ENCODE measurements around the gene NLGN4X.
A peak's percentile ranks its signal among the peaks of the same experiment; 100 is the strongest.

Gene NLGN4X

GRCh38 chrX:6149060-6149872 is 79.4 kb downstream of the NLGN4X start:
- DNase-seq: peak; percentile 8 to 23

- DNase-seq: no peak
These were observed 94.4 kb downstream of the NLGN4X start for GRCh38 chrX:6134255-6134654.

DNA sequence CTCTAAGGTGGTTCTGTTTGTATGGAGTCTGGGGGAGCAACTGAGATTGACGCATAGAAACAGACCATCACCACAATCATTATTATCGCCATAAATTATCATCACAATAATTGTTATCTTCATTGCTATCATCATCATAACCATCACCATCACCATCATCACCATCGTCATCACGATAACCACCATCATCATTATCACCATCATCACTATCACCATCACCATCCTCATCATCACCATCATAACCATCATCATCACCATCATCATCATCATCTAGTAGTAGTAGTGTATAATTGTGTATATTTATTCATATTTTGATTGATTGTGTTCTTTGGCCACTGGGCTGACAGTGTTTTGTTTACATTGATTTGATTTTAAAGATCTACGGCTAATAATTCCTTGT is 95.7 kb downstream of the NLGN4X start:
- no peak for DNase-seq

DNA sequence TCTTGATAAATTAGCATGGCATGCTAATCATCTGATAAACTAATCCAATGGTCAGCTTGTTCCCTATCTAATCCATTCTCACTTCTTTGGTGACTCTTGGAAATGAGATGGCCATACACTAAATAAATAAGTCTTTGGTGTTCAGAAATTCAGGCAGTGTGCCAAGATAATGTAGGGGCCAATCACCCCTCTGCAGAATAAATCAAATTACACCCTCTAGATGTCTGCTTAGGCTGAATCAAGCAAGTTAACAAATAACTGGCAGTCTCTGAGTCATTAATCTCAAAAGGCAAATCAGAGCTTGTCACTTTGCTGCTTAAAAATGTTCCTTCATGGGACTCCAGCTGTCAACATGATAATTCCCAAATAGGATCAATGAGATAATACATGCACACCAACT is 97.4 kb downstream of the NLGN4X start:
- no peak for DNase-seq

DNA sequence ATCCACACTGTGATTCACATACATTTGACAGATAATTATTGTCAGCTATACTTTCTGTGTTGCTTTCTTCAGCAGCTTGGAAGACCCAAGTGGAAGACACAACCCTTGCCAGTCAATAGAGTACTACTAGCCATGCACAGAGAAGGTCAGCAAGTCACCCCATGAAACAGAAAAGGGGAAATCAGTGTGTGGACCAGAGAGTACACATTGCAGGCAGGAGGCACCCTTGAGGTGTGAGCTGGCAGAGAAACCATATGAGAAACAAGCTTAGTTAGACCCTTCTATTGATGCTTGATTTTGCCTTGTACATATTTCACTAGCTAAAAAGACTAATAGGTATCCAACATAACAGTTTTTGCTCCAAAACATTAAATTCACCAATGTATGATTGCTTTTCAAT is 99.5 kb downstream of the NLGN4X start:
- DNase-seq: no peak

DNA sequence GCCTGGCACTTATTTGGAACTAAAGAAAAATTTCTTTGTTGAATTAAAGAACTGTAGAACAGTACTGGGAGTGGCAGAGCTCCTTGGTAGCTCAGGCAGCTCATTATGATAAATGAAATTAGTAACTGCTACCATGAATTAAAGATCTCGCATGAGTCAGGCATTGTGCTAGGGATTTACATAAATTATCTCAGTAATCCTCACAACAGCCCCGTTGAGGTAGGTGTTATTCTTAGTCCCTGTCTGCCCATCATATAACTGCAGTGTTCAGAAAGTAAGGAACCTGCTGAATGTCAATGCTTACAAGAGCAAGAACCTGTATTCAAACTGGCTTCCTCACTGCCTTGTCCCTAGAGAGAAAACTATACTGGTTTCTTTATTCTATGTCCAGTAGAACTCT is 108.3 kb downstream of the NLGN4X start:
- DNase-seq: no peak

DNA sequence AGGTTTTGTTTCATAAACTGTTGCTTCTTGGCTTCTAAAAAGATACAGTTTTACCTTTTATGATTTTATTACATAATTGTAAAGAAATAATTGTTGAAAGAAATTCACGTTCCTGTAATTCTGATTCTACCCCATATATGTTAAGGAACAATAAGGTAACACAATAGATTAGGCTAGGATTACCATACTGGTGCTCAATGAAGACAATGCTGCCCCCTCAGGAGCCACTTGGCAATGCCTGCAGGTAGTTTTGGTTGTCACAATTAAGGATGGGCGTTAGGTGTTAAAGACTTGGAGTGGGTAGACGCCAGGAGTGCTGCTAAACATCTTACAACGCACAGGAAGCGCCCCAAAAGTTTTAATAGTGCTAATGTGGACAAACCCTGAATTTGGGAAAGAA is 133.2 kb downstream of the NLGN4X start:
- no peak for DNase-seq

GRCh38 chrX:6074532-6074931 is 154.1 kb downstream of the NLGN4X start:
- no peak for DNase-seq

GRCh38 chrX:6071731-6072130 is 156.9 kb downstream of the NLGN4X start:
- no peak for DNase-seq

- no peak for DNase-seq
These were observed 161.1 kb downstream of the NLGN4X start for GRCh38 chrX:6067600-6067999.

DNA sequence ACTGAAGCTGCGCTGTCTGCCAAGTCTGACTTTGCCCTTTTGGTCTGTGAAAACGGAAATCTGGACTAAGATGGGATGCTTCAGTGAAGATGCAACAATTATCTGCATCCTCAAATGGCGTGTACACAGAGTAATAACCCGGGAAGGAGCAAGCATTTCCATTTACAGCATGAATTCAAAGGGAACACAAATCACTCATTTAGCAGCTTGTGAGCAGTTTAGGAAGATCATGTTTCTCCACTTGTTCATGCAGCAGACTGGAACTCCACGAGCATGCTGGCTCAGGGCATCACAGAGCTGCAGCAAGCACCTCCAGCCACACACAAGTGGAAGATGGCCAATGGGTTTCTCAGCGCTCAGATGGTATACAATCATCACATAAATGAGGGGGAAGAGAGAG is 175.5 kb downstream of the NLGN4X start:
- peak; percentile 38 to 76 for DNase-seq

DNA sequence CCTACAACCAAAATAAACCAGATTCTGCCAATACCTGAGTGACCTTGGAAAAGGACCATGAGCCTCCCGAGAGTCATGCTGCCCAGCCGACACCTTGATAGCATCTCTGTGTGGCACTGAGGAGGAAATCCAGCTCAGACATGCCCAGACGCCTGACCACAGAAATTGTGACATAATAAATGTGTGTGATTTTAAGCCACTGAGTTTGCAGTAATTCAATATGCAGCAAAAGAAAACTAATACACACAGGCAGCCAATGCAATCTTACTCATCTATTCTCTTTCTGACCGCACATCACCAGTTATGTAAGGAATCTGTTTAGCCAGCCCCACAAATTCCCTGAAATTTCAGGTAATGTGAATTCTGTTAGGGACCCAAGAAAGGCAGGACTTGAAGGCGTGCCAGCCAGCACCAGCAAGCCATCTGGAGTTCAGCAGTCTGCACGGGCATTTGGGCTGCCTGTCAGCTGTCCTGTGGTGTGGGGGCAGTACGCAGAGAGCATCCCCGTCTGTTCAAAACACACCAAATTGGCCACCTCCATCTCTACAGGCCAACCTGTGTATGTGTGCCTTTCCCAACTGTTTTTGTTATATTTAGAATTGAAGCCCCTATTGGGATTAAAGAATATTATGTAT is 176.4 kb downstream of the NLGN4X start:
- DNase-seq: no peak

GRCh38 chrX:6049132-6049531 is 179.5 kb downstream of the NLGN4X start:
- DNase-seq: no peak

DNA sequence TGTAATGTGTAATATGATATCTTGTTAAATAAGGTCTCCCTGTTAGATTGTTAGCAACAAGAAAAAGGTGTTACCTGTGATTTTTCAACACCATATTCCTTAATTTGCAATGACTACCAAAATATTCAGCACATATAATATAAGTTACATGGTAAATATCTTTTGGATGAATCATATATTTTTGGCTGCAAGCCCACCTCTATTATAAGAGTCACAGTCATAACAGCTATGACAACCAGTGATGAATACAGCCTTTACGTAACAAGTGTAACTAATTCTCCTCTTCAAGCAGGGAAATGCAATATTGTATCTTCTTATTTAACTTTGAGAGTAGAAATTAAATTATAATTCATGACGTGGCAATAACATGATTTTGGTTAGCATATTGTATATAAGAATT is 187.0 kb downstream of the NLGN4X start:
- DNase-seq: no peak

DNA sequence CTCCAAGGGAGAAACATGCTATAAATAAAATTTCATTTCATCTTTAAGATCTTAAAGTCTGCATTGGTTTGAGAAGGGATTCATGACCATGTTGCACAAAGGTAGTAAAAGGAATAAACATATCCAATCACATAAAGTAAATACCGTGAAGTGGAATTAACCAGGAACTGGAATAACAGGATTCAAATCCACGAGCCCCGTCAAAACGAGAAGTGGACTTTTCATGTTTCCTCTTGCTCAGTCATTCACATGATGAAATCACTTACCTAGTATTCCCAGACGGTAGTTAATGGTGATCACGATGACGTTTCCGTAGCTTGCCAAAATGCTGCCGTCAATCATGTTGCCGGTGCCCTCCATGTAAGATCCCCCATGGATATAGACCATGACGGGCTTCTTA is 199.7 kb downstream of the NLGN4X start:
- no peak for DNase-seq

DNA sequence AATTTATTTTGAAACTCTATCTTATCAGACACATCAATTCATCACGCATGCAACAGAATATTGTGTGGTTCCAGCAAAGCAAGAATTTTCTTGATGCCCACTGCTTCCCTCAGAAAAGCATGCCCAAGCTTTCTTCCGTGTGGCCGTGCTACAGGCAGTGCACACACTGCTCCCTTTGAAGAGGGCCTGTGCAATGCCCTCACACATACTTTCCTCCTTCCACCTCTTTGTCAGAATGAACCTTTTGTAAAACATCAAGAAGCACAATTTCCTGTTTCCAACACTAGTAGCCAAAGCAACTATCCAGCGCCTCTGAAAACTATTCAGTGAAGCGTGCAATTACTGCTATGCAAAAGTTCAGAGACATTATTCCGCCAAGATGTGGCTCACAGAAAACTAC is 201.7 kb downstream of the NLGN4X start:
- no peak for DNase-seq

- DNase-seq: no peak
These were observed 202.2 kb downstream of the NLGN4X start for GRCh38 chrX:6026429-6026828.

GRCh38 chrX:6024204-6024603 is 204.5 kb downstream of the NLGN4X start:
- DNase-seq: no peak

GRCh38 chrX:6021316-6022091 is 207.2 kb downstream of the NLGN4X start:
- peak; percentile 5 to 14 for DNase-seq

DNA sequence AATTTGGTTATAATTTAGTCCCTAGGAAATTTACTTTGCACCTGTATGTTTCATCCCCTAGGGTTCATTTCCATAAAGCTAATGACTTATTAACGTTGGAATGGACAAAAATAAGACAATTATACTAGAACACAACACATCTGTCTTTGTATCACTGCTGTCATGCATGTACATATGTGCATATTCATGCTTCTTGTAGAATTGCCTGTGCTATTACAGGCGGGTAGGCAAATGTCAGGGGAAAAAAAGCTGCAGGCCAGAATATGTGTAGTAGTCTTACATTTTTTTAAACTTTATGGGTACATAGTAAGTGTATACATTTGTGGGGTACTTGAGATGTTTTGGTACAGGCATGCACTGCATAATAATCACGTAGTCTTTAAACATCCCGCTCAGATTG is 209.6 kb downstream of the NLGN4X start:
- DNase-seq: no peak

GRCh38 chrX:6015423-6015822 is 213.2 kb downstream of the NLGN4X start:
- DNase-seq: no peak

DNA sequence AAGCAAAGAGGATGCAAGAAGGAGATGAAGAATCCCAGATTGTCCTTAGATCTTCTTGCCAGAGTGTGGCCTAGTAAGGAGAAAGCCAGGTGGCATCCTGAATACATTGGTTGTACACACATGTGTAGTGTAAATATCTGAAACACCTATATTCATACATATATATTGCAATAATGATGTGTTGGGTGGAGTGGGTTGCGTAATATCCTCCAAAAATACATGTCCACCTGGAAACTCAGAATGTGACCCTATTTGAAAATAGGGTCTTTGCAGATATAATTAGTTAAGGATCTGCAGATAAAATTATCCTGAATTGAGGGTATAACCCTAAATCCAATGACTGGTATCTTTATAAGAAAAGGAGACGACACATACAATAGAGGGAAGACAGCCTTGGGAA is 216.3 kb downstream of the NLGN4X start:
- no peak for DNase-seq

DNA sequence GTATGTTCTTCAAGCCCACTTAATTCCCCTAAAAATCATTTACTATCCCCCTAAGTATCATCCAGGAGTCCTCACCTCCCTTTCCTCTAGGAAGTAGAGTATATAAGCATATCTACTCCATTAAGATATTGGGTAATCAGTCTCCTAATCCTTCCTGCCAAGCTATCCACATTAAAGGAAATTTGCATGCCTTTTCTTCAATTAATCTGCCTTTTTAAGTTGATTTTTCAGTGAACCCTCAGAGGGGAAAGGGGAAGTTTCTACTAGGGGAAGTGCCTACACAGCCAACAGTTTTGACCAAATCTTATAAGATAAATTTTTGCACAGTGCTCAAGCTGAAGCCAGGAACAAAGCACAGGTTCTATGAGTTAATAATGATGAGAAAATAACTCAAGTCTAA is 222.8 kb downstream of the NLGN4X start:
- DNase-seq: no peak

DNA sequence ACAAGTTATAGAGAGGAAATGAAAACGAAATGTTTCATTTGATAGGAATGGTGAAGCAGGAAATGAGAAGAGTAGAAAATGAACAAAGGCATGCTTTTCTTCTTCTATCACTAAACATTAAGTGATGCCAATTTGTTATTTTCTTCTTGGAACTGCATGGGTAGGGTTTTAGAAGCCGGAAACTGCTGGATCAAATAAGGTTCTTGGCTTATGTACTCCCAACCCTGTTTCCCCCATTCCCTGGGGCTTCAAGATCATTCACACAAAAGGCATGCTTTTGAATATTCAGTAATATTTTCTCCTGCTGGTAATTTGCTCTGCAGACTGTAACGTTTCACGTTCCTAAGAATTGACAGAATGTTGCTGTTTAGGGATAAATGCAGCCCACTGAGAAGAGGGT is 224.1 kb downstream of the NLGN4X start:
- no peak for DNase-seq

All from NCI-H187 (cell line).